GM12873 (cell line): ENCODE measurements around the gene APOBEC3H.
A peak's percentile ranks its signal among the peaks of the same experiment; 100 is the strongest.
"Not testable (repeated sequence)": the region's sequence is repeated elsewhere in the genome, so short reads cannot be mapped to it uniquely, and the experiment has no call there.

Source experiments
- TF ChIP-seq, protein P1 (sequence below): IDR thresholded peaks from 2 replicates; pipeline ENCODE4 v1.5.1; 2012; ENCODE audit warnings: low read depth, mild to moderate bottlenecking, moderate library complexity, low read length, control low read depth; ENCODE audit not compliant: insufficient read depth; ENCODE audit errors: missing control alignments

Gene APOBEC3H

DNA sequence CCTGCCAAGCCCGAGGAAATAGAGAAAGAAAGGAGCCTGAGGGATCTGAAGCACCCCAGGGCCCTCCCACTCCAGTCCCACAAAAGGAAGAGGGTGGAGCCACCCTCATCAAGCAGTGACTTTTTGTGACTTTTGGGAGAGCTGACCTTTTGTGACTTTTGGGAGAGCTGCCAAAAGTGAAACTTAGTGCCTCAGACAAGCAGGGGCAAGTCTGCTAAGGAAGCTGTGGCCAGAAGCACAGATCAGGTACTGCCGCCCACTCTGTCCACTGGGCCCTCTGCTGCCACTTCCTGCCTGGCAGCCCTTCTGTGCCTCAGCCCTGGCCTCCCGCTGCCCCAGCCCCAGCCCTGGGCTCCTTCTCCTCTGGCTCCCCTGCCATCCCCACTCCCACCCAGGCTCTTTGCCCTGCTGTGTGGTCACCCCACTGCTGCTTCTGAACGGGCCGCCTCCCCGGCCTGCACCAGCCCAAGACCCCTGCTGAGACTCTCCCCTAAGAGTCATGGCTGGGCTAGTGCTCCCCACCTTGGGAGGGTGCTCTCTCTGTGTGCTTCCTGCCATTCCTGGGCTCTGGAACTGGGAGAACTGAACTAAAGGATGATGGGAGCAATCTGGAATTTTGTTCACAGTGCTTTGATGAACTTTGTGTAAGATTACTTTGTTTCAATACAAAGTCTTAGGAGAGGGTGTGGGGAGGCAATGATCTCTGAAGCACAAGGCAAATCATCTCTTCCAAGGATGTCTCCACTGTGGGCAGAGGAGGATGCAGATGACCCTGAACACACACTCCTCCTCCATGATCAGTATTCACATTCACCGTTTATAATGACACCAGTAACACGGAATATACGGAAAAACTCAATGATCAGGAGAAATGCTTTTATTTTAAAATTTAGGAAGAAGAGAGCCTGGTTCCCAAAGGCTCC lies at the start of gene APOBEC3H:
Gene APOBEC3H (plus strand): TSS at position 147 of the 923 bp plus-strand sequence. CDS start 3,035 bp downstream, outside the sequence.
- TF ChIP-seq, protein P1, sequence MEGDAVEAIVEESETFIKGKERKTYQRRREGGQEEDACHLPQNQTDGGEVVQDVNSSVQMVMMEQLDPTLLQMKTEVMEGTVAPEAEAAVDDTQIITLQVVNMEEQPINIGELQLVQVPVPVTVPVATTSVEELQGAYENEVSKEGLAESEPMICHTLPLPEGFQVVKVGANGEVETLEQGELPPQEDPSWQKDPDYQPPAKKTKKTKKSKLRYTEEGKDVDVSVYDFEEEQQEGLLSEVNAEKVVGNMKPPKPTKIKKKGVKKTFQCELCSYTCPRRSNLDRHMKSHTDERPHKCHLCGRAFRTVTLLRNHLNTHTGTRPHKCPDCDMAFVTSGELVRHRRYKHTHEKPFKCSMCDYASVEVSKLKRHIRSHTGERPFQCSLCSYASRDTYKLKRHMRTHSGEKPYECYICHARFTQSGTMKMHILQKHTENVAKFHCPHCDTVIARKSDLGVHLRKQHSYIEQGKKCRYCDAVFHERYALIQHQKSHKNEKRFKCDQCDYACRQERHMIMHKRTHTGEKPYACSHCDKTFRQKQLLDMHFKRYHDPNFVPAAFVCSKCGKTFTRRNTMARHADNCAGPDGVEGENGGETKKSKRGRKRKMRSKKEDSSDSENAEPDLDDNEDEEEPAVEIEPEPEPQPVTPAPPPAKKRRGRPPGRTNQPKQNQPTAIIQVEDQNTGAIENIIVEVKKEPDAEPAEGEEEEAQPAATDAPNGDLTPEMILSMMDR: no peak

DNA sequence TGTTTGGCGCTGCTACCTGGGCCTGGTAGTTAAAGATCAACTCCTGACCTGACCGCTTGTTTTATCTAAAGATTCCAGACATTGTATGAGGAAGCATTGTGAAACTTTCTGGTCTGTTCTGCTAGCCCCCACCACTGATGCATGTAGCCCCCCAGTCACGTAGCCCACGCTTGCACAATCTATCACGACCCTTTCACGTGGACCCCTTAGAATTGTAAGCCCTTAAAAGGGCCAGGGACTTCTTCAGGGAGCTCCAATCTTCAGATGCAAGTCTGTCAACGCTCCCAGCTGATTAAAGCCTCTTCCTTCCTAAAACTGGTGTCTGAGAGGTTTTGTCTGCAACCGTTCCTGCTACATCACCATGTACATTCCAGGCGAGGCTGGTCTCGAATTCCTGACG lies 41.4 kb upstream of the APOBEC3H start:
- TF ChIP-seq, protein P1: no peak

DNA sequence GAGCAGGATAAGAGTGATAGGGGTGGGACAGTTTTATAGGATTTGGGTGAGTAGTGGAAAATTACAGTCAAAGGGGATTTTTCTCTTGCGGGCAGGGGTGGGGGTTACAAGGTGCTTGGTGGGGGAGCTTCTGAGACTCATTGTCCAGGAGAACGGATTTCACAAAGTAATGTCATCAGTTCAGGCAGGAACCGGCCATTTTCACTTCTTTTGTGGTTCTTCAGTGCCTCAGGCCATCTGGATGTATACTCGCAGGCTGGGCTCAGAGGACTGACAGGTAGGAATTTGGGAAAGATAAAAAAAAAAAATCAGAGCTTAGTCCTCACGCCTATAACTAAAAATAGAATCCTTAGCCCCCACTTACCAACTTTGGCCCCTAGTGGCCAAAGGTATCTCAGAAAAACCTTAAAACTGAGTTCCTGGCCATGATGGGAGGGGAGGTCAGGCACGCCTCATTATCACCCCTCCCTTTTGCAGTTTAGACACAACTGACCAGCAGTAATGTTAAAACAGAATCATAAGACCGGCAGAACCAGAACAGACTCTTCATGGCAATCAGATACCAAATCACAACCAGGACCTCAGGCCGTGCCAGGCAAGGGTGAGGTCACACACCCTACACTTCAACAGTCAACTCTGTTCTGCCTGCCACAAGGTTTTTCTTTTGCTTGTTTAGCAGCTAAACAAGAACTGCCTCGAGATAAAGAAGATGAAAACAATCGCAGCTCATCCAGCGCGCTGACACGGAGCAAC lies 28.8 kb upstream of the APOBEC3H start:
- TF ChIP-seq, protein P1: peak; percentile 55

DNA sequence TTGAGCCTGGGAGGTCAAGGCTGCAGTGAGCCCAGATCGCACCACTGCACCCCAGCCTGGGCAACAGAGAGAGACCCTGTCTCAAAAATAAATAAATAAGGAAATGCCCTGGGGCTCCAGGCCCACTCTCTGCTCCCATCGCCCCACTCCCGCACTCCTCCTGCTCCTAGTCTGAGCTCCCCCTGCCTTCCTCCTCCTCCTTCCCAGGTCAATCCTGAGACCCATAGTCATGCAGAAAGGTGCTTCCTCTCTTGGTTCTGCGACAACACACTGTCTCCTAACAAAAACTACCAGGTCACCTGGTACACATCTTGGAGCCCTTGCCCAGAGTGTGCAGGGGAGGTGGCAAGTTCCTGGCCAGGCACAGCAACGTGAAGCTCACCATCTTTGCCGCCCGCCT lies 26.9 kb upstream of the APOBEC3H start:
- TF ChIP-seq, protein P1: no peak

DNA sequence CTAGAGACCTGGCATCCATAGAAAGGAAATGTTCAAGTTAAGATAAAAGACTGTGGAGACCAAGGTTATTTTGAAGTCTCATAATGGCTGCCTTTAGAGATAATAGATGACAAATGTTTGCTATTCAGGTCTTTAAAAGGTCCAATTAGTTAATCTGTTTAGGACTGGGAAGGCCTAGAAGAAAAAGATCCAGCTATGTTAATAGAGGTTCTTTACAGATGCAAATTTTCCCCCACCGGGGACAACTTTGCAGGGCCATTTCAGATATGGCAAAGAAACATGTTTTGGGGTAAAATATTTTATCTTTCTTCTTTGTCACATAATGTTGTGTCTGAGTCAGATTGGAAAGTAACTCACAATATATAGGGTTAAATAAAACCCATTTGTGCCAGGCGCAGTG lies 23.1 kb upstream of the APOBEC3H start:
- TF ChIP-seq, protein P1: no peak

DNA sequence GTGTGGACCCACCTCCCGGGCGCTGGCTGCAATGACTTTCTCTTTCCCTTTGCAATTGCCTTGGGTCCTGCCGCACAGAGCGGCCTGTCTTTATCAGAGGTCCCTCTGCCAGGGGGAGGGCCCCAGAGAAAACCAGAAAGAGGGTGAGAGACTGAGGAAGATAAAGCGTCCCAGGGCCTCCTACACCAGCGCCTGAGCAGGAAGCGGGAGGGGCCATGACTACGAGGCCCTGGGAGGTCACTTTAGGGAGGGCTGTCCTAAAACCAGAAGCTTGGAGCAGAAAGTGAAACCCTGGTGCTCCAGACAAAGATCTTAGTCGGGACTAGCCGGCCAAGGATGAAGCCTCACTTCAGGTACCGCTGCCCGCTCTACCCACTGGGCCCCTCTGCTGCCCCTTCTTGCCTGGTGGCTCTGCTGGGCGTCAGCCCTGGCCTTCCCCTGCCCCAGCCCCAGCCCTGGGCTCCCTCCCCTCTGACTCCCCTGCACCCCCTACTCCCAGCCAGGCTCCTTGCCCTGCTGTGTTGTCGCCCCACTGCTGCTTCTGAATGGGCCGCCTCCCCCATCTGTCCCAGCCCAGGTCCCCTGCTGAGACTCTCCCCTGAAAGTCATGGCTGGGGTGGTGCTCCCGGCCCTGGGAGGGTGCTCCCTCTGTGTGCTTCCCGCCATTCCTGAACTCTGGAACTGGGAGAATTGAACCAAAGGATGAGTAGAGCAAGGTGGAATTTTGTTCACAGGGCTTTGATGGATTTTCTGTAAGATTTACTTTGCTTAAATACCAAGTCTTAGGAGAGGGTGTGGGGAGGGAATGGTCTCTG lies 19.8 kb upstream of the APOBEC3H start, which contains the start of gene APOBEC3G:
Gene APOBEC3G (plus strand): TSS at position 250 of the 815 bp plus-strand sequence. CDS start 87 bp downstream, at position 337.
- TF ChIP-seq, protein P1: not testable (repeated sequence)
